ENCODE results near the gene ASCL3.

DNA sequence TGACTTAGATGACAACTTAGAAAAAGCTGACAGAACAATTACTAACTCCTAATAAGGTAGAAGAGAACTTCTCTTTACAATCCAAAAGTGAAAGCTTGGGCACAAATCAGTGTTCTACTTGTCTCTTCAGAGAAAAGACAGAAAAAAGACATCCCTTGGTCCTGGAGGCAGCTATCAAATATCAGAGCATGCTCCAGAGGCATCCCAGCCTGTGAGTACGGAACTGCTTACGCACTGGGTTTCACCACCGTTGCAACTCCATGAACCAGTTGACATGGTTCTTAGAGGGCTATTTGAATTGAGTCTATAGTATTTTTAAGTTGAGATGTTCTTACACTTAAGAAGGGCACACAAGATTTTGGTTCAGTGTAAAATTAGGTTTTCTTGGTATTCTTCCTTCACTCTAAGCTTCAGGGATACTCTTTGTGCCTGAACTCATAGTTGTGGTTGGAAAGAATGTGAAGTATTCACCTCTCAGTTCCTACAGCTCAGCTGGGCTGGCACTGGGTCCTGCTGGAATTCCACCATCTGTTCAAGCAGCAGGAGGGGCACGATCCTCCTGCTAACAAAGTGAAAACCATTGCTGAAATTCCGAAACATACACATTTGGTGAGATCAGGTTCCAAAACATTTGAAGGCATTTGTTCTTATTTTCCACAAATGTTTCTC, 25.5 kb downstream of the ASCL3 start:
- TF ChIP-seq POLR2A (IDR thresholded peaks at IDR 0.05) = no peak
- TF ChIP-seq, protein P1, sequence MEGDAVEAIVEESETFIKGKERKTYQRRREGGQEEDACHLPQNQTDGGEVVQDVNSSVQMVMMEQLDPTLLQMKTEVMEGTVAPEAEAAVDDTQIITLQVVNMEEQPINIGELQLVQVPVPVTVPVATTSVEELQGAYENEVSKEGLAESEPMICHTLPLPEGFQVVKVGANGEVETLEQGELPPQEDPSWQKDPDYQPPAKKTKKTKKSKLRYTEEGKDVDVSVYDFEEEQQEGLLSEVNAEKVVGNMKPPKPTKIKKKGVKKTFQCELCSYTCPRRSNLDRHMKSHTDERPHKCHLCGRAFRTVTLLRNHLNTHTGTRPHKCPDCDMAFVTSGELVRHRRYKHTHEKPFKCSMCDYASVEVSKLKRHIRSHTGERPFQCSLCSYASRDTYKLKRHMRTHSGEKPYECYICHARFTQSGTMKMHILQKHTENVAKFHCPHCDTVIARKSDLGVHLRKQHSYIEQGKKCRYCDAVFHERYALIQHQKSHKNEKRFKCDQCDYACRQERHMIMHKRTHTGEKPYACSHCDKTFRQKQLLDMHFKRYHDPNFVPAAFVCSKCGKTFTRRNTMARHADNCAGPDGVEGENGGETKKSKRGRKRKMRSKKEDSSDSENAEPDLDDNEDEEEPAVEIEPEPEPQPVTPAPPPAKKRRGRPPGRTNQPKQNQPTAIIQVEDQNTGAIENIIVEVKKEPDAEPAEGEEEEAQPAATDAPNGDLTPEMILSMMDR (IDR thresholded peaks at IDR 0.05) = no peak
- TF ChIP-seq EP300 (IDR thresholded peaks at IDR 0.05) = no peak

Measured in upper lobe of left lung (tissue), 4 donors.